HG02938 (cell line): Measurements from ENCODE around the gene ASCL4.
"Not testable (repeated sequence)": the region's sequence is repeated elsewhere in the genome, so short reads cannot be mapped to it uniquely, and the experiment has no call there.

Experiments used
- ATAC-seq: cut with Tn5 transposase; IDR thresholded peaks from one replicate; pipeline ENCODE4 v1.9.1; 2021; ENCODE audit warnings: mild to moderate bottlenecking, moderate library complexity; ENCODE audit not compliant: unreplicated experiment

ASCL4 gene

GRCh38 chr12:107774349-107775029 lies at the start of gene ASCL4:
Gene ASCL4 (plus strand): TSS chr12:107774704. CDS start chr12:107775219, 515 bp downstream.
- ATAC-seq: no peak

- ATAC-seq: not testable (repeated sequence)
Measured at GRCh38 chr12:107727327-107727726, 47.2 kb upstream of the ASCL4 start.

GRCh38 chr12:107727742-107728141 lies 46.8 kb upstream of the ASCL4 start:
- not testable (repeated sequence) for ATAC-seq

- ATAC-seq: no peak
Measured at GRCh38 chr12:107730618-107731341, 43.7 kb upstream of the ASCL4 start.

- no peak for ATAC-seq
Measured at GRCh38 chr12:107731366-107731765, 43.1 kb upstream of the ASCL4 start.

GRCh38 chr12:107732365-107732764 lies 42.1 kb upstream of the ASCL4 start:
- no peak for ATAC-seq

GRCh38 chr12:107734139-107734538 lies 40.4 kb upstream of the ASCL4 start:
- no peak for ATAC-seq

GRCh38 chr12:107735763-107736162 lies 38.7 kb upstream of the ASCL4 start:
- no peak for ATAC-seq

GRCh38 chr12:107736914-107737313 lies 37.6 kb upstream of the ASCL4 start:
- ATAC-seq: peak; percentile 99

- ATAC-seq: no peak
Measured at GRCh38 chr12:107748472-107748871, 26.0 kb upstream of the ASCL4 start.

- ATAC-seq: no peak
Measured at GRCh38 chr12:107749083-107749482, 25.4 kb upstream of the ASCL4 start.

- no peak for ATAC-seq
Measured at GRCh38 chr12:107759410-107759809, 15.1 kb upstream of the ASCL4 start.

GRCh38 chr12:107760207-107760808 lies 14.2 kb upstream of the ASCL4 start:
- peak; percentile 12 for ATAC-seq

- peak; percentile 91 for ATAC-seq
Measured at GRCh38 chr12:107760809-107761501, 13.5 kb upstream of the ASCL4 start, which contains the start of gene PRDM4. Gene PRDM4 (minus strand): TSS chr12:107761137. CDS start chr12:107760515, 622 bp downstream.

GRCh38 chr12:107761502-107761904 lies 13.0 kb upstream of the ASCL4 start:
- ATAC-seq: peak; percentile 23

GRCh38 chr12:107762874-107763273 lies 11.6 kb upstream of the ASCL4 start:
- ATAC-seq: no peak

- no peak for ATAC-seq
Measured at GRCh38 chr12:107764626-107765025, 9.9 kb upstream of the ASCL4 start.

GRCh38 chr12:107765316-107765715 lies 9.2 kb upstream of the ASCL4 start:
- no peak for ATAC-seq

- ATAC-seq: no peak
Measured at GRCh38 chr12:107767466-107767865, 7.0 kb upstream of the ASCL4 start.

- no peak for ATAC-seq
Measured at GRCh38 chr12:107775093-107775721, 703 bp downstream of the ASCL4 start.

- ATAC-seq: no peak
Measured at GRCh38 chr12:107776171-107776570, 1.7 kb downstream of the ASCL4 start.
